ENCODE data around the gene C16orf46.

The C16orf46 gene

DNA sequence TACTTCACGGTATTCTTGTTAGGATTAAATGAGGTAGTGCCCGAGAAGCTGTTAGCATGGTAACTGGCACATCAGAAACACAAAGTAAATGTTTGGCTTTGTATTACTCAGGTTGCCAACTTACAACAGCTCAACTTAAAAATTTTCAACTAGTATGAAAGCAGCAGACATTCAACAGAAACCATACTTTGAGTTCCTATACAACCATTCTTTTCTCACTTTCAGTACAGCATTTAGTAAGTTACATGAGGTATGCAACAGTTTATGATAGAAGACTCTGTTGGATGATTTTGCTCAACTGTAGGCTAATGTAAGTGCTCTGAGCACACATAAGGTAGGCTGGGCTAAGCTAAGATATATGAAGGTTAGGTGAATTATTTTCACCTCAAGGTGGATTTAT is 62.4 kb downstream of the C16orf46 start:
- no peak overlapping the region for H3K4me3 ChIP-seq (ENCODE audit: low read depth, low read length)
- no peaks in the 10 kb centered on the region for H3K9me3 ChIP-seq (ENCODE audit: control insufficient read depth, insufficient read depth, low read length)
- no peaks in the 10 kb centered on the region for H3K27me3 ChIP-seq (ENCODE audit: control insufficient read depth, insufficient read depth, low read length)
- peaks cover 88% of the 10 kb centered on the region for H3K36me3 ChIP-seq (ENCODE audit: control insufficient read depth, insufficient read depth, low read length)
- H3K4me1 ChIP-seq (ENCODE audit: control insufficient read depth, insufficient read depth, low read length), result no peaks in the 10 kb centered on the region
- H3K27ac ChIP-seq (ENCODE audit: low read depth, low read length), result no peak overlapping the region
- no peak overlapping the region for H3K9ac ChIP-seq (ENCODE audit: low read depth, low read length)

DNA sequence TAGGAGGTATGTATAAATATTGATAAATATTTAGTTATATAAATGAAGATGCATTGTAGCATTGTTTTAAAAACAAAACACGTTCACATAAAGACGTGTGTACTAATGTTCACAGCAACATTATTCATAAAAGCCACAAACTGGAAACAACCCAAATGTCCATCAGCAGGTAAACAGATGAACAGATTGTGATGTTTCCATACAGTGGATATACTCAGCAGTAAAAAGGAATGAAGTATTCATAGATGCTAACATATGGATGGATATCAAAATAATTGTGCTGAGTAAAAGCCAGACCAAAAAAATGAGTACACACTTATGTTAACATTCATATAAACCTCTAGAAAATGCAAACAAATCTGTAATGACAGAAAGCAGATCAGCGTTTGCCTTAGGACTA is 64.1 kb downstream of the C16orf46 start:
- H3K9me3 ChIP-seq (ENCODE audit: control insufficient read depth, insufficient read depth, low read length), result no peaks in the 10 kb centered on the region
- H3K27ac ChIP-seq (ENCODE audit: low read depth, low read length), result no peak overlapping the region
- no peaks in the 10 kb centered on the region for H3K4me1 ChIP-seq (ENCODE audit: control insufficient read depth, insufficient read depth, low read length)
- peaks cover 76% of the 10 kb centered on the region for H3K36me3 ChIP-seq (ENCODE audit: control insufficient read depth, insufficient read depth, low read length)
- H3K4me3 ChIP-seq (ENCODE audit: low read depth, low read length), result no peak overlapping the region
- no peaks in the 10 kb centered on the region for H3K27me3 ChIP-seq (ENCODE audit: control insufficient read depth, insufficient read depth, low read length)
- no peak overlapping the region for H3K9ac ChIP-seq (ENCODE audit: low read depth, low read length)

All from HUES48 (cell line).